T-helper 2 cell (primary cell): Measurements from ENCODE around the gene SAXO1.
"Not testable (repeated sequence)": the region's sequence is repeated elsewhere in the genome, so short reads cannot be mapped to it uniquely, and the experiment has no call there.

ENCODE experiments used
- DNase-seq, 5 experiments: peaks; one replicate each; pipeline versions ENCODE4 v3.0.0 to v3.0.0-alpha.2; 2012 to 2022

SAXO1 gene

DNA sequence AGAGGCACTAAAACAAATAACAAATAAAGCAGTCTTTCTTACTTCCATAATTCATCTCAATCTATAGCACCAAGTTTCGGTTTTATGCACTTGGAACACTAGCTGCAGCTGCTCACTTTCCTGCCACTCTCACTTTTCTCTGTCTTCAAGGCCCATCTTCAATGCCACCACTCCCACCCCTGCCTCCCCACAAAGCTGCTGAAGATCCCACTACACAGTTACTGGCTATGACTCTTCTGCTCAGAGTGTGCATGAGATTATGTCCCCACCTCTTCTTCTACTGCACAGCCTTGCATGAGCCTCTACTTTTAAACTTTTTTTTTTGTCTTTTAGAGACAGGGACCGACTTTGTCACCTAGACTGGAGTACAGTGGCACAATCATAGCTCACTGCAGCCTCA, 77.4 kb downstream of the SAXO1 start:
- DNase-seq, result peak in 1 of 5 experiments; percentile 14

DNA sequence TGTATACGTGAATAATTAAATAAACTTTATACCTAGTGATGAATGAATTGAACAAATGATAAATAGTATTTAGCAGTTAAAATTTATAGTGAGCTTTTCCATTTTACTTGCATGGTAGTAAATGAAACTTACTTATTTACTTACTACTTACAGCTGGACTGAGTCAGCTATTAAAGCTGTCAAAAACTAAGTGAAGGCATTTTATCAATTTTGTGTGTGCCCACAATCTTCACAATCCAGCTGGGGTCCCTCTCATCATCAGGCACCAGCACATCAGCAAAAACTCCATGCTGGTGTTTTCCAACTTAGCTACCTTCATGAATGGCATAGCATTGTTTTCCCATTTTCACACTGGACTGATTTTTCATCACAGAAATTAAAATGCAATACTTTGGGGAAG, 81.1 kb downstream of the SAXO1 start:
- DNase-seq, result no peak

DNA sequence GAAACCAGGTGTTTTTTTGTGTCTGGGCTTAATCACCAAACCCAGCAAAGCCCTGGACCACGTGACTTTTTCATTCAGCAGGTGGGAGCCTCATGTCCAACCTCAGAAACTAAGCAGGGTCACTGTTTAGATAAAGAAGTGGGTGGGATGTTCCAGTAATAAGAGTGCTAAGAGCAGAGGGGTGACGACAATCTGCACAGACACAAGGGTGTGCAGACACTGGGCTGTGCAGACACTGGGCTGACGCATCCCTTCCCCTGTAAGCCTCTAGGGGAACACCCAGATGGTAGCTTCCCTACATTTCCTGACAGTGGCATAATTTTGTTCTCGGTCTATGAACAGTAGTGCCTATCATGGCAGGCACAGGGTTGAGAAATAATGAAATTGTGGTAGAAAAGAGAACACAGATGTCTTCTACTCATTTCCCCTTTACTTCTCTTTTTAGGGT, 85.1 kb downstream of the SAXO1 start:
- DNase-seq, result no peak

DNA sequence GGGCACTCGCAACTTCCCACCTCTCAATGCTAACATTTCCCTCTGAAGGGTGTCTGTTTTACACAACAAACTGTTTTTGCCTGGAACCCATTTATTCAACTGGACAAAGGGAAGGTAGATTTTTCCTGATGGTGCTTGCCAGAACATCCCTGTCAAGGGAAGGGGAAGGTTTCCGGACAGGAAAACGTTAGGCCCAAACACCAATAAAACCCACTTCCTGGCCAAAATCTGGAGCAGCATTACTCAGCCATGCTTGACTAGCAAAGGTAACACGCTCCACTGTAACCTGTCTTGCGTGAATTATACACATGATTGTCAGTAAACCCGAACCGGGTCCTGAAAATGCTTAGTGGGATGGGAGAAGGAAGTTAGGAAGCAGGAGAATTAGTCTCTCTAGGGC, 90.2 kb downstream of the SAXO1 start:
- DNase-seq, result no peak

DNA sequence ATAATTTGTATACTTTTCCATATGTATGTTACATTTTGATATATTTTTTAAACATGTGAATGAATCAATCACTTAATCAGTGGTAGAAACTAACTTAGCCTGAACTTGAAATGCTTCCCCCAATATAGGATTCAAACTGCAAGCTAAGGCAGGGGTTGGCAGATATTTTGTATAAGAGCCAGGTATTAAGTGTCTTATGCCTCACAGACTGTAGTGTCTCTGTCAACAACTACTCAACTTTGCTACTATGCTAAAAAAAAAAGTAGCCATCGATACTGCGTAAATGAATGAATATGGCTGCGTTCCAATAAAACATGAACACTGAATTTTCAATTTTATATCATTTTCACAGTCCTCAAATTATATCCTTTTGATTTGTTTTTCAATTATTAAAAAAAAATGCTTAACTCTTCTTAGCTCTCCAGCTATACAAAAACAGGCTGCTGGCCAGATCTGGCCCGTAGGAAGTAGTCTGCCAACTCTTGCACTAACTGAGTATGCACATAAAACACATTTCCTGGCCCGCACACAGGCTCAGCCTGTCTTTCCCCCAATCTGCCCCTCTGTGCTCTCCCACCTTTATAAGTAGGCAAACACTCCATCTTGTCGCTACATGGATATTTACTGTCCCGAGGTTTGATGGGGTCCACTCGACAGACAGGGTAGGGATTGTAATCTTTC, 91.8 kb downstream of the SAXO1 start:
- no peak for DNase-seq

DNA sequence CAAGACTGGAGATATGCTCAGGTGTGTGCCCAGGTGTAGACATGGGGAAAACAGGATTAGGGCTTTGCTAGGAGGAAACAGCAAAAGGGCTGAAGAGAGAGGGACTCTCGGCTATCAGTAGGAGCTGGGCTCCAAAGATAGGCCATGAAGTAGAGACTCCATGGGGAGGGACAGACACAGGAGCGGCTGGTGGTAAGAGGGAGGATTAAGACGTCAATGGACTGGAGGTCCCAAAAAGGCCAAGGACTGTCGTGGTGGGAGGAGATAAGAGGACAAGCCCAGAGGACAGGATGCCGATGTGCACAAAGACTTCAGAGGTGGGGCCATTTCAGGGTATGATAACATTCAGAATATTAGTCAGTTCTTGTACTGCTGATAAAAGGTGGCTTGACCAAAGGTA, 93.1 kb downstream of the SAXO1 start:
- DNase-seq, result no peak

DNA sequence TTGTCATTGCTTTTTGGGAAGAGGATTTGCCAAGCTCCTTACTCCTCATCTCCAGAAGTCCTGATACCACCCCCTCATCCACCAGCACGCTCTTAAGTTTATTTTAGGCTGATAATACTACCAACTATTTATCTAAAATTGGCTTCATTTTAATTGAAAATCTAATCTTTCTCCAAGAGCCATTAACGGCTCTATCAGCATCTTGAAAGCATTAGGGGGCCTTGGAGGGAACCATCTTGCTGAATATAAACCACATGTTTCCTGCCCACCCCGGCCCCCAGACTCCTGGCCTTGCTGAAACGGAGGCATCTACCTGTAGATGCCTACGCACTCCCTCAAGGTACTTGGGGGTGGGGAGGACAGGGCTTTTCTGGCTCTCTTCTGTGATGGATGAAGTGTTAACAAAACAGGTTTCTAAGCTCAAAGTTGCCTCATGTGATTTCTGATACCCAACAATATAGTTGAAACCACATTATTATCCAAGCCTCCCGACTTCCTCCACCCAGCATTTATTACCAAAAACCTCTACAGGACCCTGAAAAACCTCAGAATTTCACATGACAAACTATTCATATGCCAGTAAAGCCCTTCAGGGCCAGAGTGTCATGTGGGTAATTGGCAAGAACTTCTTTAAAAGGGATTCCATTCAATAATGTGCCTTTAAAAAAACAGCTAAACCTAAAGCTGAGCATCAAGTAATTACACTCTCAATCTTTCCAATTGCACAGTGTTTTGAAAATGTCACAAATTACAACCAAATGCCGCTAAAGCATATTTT, 96.7 kb downstream of the SAXO1 start:
- no peak for DNase-seq

DNA sequence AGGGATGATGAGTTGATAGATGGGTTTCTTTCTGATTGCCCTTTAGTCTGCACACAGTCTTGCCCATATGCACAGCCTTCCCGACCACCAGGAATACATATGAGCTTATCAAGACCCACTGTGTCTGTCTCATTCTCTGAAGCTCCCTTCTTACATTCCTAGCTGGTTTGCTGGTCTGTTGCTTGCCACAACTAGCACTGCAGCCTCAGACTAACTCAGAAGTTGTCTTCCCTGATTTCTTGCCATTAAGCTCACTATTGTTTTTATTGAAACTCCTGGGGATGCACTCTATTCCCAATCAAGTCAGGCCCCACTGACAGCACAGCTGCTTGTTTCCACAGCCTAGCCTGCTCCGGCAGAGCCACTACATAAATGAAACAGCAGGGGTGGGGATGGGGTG, 97.5 kb downstream of the SAXO1 start:
- no peak for DNase-seq

DNA sequence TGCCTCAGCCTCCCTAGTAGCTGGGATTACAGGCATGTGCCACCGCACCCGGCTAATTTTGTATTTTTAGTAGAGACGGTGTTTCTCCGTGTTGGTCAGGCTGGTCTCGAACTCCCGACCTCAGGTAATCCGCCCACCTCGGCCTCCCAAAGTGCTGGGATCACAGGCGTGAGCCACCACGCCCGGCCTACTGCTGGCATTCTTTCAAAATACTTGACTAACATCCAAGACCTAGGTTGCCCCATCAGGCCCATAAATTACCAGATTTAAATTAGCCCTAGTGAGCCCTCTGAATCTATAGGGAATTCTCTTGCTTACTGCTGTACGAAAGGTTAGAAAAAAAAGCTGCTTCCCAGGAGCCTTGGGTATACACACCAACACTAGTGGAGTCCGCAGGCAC, 102.4 kb downstream of the SAXO1 start:
- not testable (repeated sequence) for DNase-seq

DNA sequence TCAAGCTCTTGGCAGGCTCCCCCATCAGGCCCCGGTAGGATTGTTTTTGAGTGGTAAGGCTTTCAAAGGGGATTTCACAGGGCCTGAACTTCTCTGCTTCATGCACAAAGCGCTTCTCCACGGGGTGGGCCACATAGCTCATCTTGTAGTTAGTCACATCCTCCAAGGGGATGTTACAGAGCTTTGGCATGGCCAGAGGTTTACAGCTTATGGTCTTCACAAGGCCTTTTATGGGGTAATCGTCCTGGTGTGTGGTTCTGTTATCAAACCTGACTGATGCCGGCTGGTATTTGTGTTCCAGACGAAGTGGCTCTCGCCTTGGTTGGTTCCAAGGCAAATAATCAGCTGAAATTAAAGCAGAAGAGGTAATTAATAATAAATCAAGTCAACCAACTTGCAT, 104.3 kb downstream of the SAXO1 start:
- no peak for DNase-seq

DNA sequence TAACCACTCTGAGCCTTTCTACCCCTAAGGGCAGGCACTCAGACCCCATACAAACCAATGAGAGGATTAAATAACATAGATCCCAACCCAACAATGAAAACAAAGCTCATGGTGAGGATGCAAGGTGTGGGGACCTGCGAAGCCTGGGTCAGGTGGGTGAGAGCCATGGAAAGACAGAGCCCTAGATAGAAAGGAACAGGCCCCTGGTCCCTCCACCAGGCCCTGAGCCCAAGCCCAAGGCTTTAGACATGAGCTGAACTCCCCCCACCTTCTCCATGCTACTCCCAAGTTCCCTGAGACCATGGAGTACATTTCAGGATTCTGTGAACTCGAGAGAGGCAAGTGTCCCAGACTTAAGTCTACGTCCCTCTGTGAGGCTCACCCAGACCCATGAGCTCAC, 106.5 kb downstream of the SAXO1 start:
- DNase-seq, result no peak

DNA sequence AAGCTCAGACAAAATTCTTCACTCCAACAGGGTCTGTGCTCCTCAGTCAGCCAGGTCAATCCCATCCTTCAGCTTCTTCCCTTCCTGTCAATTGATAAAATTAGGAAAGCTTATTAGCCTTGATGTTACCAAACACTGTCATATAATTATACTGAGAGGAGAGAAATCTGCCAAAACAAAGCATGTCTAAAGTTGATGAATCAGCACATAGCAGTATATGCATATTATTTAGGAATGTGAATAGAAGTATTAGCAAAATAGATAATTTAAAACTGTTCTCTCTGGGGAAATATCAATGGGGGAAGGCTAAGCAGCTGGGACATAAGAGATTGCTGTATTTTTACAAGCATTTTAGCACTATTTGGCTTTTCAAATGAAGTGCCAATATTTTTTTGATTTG, 107.1 kb downstream of the SAXO1 start:
- no peak for DNase-seq

DNA sequence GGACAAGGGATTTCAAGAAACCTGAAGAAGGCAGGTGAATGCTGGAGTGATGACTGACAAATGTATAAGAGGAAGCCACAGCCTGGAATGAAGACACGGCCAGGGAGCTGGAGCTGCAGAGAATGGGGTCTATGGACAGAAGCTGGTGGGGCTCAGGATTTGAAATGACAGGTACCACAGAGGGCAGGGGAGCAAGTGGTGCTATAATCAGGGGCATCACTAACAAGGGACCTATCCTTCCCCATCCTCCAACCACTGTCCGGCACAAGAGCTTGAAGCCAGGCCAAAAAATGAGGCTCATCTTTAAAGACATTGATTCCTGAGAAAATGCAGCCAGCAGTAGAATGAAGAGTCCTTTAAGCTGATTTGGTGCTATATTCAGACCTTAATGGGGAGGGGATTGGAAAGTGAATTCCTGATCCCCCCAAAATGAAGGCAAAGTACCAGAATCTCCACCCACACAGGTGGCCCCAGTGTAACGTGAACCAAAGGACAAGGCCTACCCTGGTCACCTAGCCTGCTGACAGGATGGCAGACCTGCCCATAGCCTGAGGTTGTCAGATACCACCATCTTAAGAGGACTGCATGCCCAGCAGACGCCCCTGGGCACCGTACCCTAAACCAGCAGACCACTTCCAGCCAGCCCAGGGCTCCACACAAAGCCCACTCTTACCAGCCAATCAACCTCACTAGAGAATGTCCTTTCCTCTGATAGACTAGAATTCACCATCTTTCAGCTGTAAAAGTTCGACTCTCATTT, 109.2 kb downstream of the SAXO1 start:
- DNase-seq, result no peak

DNA sequence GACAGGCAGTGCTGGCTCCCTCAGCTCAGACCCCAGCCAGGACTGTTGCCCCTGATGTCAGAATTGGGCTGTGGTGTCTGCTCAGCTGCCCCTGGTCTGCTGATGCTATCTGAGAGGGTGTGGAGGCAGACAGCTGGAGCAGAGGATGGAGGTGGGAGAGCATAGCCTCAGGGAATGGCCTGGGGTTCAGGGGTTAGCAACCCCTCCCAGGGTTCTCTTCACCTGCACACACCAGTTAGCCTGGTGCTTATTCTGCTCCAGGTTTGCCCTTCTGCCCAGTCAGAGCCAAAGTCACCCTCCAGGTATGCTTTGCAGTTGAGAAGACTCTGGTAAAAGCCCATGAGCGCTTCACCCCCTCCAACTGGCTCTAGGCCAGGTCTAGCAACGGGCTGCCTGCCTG, 109.8 kb downstream of the SAXO1 start:
- DNase-seq, result no peak

DNA sequence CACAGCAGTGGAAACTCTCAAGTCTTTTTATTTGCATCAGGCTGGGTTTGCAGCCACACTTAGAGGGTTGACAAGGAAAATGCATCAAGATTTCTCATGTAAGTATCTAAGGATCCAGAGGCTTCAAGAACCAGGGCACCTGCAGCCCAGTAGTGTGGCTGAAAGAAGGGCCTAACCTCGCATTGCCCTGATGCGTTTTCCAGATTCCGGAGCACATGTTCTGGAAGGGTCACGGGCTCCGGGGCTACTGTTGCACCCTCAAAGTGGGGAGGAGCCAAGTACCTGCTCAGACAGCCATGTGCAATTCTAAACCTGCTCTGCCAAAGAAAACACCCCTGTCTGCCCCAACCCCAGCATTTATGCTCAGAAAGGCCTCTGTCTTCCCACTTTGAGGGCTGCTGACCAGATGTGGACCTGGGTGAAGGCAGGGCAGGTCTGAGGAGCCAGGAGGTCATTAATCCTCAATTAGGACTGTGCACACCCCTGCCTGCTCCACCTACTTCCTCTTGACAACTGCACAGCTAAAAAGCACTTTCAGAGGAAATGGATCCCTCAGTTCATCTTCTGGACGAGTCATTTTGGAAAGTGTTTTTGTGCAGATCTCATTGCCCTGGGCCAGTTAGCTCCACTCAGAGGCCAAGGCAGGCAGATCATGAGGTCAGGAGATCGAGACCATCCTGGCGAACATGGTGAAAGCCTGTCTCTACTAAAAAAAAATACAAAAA, 110.7 kb downstream of the SAXO1 start:
- DNase-seq, result no peak

DNA sequence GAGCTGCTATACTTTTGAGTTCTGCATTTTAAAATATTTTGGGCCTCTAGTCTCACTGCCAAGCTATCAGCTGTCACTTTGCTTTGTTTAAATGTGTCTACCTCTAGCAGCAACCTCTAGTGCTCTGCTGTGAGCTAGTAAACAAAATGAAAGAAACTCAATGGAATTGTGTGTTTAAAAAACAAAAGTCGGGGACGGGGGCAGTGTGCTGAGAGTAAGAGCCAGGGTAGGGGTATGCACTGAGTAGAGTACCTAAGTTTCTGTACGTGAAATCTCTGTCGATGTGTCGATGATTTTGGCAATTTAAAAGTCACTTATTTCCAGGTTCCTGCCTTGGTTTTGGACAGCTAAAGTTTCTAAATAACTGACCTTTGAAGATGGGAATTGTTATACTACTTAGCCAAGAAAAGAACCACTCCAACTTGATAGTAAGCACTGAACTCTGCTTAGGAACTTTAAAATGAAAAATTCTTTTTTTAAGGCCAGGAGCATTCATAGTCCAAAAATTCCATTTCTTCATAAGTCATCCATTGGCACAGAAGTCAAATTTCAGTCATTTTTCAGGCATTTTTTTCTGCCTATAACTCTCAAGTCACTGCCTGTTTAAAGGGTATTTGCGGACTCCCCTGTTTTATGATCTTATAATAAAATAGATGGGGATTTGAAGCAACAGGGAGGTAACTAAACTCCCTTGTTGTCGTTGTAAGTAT, 111.5 kb downstream of the SAXO1 start:
- no peak for DNase-seq

DNA sequence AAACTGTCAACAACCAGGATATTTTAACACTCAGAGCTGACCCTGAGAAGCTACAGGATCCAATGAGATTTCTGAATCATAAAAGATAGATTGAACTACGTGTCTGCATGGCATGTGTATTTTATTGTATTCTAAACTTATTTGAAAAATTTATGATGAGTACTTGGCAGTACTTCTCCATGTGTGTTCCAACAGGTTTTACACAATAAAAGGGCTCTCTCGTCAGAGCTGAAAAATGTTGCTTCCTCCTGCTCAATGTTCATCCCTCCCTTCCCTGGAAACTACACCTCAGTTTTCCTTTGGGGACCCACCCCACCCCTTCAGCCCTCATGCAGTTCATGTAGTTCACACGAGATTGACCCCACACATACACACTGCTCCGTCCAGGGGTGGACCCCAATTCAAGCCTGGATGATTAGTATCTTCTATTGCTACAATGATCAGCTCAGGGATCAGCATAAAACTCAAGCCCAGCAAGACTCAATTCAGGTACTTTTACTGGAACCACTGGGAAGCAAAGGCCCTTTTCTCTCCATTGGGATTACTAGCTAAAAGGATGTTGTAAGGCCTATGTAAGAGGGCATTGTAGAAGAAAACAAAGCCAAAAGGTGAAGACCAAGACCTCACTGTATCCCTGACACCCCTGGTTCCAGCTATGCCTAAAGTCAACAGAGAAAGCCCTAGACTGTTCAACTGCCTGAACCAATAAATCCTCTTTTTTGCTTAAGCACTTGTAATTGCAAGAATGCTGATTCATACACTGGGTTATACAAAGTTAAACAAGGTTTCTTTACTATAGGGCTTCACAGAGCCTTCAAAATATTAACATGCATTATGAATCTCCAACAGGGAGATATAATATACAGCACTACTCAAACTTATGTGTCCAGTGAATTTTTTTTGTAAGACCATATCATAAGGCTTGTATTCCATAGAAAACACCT, 112.6 kb downstream of the SAXO1 start:
- no peak for DNase-seq

DNA sequence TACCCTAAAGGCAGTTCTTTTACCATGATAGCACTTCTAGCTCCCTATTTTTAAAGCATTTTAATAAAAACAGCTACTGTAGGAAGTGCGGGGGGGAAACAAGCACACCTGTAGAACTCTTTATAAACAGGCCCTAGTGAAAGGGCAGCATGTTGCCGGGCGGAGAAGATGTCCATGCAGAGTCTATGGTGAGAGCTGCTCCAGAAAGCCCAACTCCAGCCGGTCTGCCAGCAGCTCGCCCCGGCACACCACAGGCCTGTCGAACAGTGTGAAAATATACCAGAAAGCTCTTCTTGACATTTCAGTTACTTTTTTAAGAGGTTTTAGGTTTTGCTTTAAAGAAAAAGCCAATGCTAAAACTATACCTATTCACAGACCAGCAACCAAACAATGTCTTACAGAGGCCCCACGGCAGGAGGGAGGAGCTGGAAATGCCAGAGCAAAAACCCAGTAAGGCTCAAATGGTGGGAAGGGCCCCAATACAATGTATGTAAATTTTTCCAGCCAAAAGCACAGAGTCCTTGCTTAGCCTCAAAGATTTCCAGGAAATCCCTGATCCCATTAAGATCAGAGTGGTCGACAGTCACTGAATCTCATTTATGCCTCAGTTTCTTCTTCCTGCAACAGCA, 121.2 kb downstream of the SAXO1 start:
- DNase-seq, result no peak

DNA sequence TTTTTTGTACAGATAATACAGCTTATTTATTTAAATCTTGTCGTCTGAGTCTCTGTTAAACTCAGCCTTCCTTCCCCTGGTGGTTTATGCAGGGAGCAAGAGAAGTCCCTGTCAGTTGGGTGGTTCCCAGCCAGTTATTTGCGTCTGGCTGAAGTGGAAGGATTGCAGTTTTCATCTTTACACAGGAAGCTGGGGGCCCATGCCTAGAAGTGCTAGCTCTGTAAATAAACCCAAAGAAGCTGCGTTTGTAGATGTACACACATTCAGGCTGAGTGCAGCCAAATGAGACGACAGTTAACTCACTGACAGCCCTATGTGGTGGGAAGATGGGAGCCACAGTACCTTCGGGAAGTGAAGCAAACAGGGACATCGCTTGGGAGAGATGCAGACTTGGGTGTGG, 122.1 kb downstream of the SAXO1 start:
- DNase-seq, result no peak

DNA sequence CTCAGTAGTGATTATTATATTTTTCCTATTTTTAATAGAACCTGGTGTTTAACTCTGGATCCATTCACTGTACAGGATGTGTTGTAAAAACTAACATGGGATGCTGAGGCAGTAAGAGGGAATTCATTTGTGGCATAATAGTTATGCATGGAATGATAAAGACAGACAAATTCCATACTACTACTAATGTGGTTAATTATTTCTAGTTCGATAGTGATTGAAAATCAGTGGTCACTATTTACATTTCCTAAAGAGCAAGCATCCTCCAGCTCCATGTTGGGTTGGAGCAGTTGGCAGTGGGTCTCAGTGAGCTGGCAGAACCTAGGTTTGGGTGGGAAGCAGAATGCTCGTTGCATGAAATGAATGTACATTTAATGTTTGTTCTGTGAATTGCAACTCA, 122.6 kb downstream of the SAXO1 start:
- DNase-seq, result no peak
